Natural killer cell (primary cell): ENCODE data around the gene SORCS2. TPM values are rescaled to one million over a fixed set of nuclear protein-coding genes. Genes with fewer than 3 reads are reported as not detected.
A peak's percentile ranks its signal among the peaks of the same experiment; 100 is the strongest.

ENCODE experiments used
- ATAC-seq, 3 donors: fragments of 150-1000 bp in 2 of 3; fragments of 200-7000 bp in 1 of 3; cut with Tn5 transposase; 1 replicate in 1 of 3; 2 replicates in 2 of 3; pipeline ENCODE4 v1.10.0; 2021; ENCODE audit warnings: mild to moderate bottlenecking in 2 of 3, moderate library complexity in 2 of 3
- DNase-seq, 2 donors: peaks; one replicate each; pipeline versions ENCODE4 v3.0.0 to v3.0.0-alpha.2; 2013 to 2021; ENCODE audit warnings: mixed read lengths in 1 of 2
- H3K27ac ChIP-seq: one replicate; pipeline ENCODE4 v1.5.1; 2013; ENCODE audit warnings: mild to moderate bottlenecking, low read length
- H3K27me3 ChIP-seq: one replicate; pipeline ENCODE4 v1.6.1; 2013; ENCODE audit warnings: low read length; ENCODE audit not compliant: control insufficient read depth, insufficient read depth
- H3K36me3 ChIP-seq: one replicate; pipeline ENCODE4 v1.6.1; 2013; ENCODE audit warnings: low read length; ENCODE audit not compliant: control insufficient read depth, insufficient read depth
- H3K4me1 ChIP-seq: one replicate; pipeline ENCODE4 v1.6.1; 2013; ENCODE audit warnings: low read length; ENCODE audit not compliant: control insufficient read depth, insufficient read depth
- H3K4me3 ChIP-seq: one replicate; pipeline ENCODE4 v1.5.1; 2013; ENCODE audit warnings: low read length
- H3K9me3 ChIP-seq: one replicate; pipeline ENCODE4 v1.6.1; 2013; ENCODE audit warnings: low read length; ENCODE audit not compliant: control insufficient read depth, insufficient read depth
- H3K27ac Mint-ChIP-seq, 2 donors: one replicate each; pipeline ENCODE4 v1.8.0; 2022; ENCODE audit warnings: mild to moderate bottlenecking in 2 of 2, mixed read lengths in 2 of 2, moderate library complexity in 1 of 2
- H3K27me3 Mint-ChIP-seq, 2 donors: one replicate each; pipeline ENCODE4 v1.8.0; 2022; ENCODE audit warnings: low read depth in 2 of 2, mixed read lengths in 2 of 2
- H3K36me3 Mint-ChIP-seq: one replicate; pipeline ENCODE4 v1.8.0; 2022; ENCODE audit warnings: mixed read lengths
- H3K4me1 Mint-ChIP-seq, 2 donors: one replicate each; pipeline ENCODE4 v1.8.0; 2022; ENCODE audit warnings: mixed read lengths in 2 of 2
- H3K4me3 Mint-ChIP-seq: one replicate; pipeline ENCODE4 v1.8.0; 2022; ENCODE audit warnings: mild to moderate bottlenecking, moderate library complexity, mixed read lengths
- H3K9me3 Mint-ChIP-seq, 2 donors: one replicate each; pipeline ENCODE4 v1.8.0; 2022; ENCODE audit warnings: mixed read lengths in 2 of 2
- CTCF ChIP-seq: fragments of 200-600 bp; IDR thresholded peaks from one replicate; pipeline ENCODE4 v1.8.0; 2022; ENCODE audit warnings: antibody characterized with exemption
- WGBS: methylation state at CpG from one replicate; pipeline ENCODE4 v1.1.7; 2013; ENCODE audit warnings: missing lambda C conversion rate; ENCODE audit not compliant: insufficient coverage; 5-methylcytosine and 5-hydroxymethylcytosine counted together
- intact Hi-C: fragments of 100-400 bp; cut with micrococcal nuclease; formaldehyde crosslinking; loops from one replicate; pipeline ENCODE4 v1.14.2; 2022
- total RNA-seq, 4 donors: library from RNA; stranded (reverse); fragments of 120-200 nt in 1 of 4; gene quantifications; one replicate each; pipeline versions ENCODE4 v1.2.3 to v1.2.4, GENCODE V29; 2013 to 2022

SORCS2 gene
- total RNA-seq, 3 donors from 2014 or later (not counting 1 experiment from before 2014, with no cell fraction given): 1.2 to 2.5 (median 1.4) TPM

GRCh38 chr4:7675612-7676320, 483.4 kb downstream of the SORCS2 start:
- 94% methylated on average over 27 of the region's 28 CpGs for WGBS
- no peak for TF ChIP-seq CTCF
- Mint-ChIP-seq H3K27ac (no peak overlapping the region), H3K4me1 (peaks cover 5 to 16% of the 10 kb centered on the region in 2 donors), H3K36me3 (peaks cover 10% of the 10 kb centered on the region), H3K27me3 (peaks cover 0 to 7% of the 10 kb centered on the region in 2 donors), H3K4me3 (no peak overlapping the region), H3K9me3 (no peaks in the 10 kb centered on the region)
- intact Hi-C loops: no loop called here
- no peaks in the 10 kb centered on the region for H3K27me3 ChIP-seq
- peaks cover 6% of the 10 kb centered on the region for H3K4me1 ChIP-seq
- DNase-seq (no peak), ATAC-seq (no peak)
- H3K36me3 ChIP-seq: no peaks in the 10 kb centered on the region
- H3K4me3 ChIP-seq: no peak overlapping the region
- H3K9me3 ChIP-seq: no peaks in the 10 kb centered on the region
- H3K27ac ChIP-seq: no peak overlapping the region

GRCh38 chr4:7676398-7676922, 484.1 kb downstream of the SORCS2 start:
- H3K4me1 ChIP-seq: peaks cover 6% of the 10 kb centered on the region
- Mint-ChIP-seq H3K27me3 (peaks cover 0 to 7% of the 10 kb centered on the region in 2 donors), H3K27ac (peak overlapping the region; percentile 41 to 64), H3K4me1 (peaks cover 5 to 16% of the 10 kb centered on the region in 2 donors), H3K9me3 (no peaks in the 10 kb centered on the region), H3K4me3 (peak overlapping the region; percentile 42), H3K36me3 (peaks cover 3% of the 10 kb centered on the region)
- TF ChIP-seq CTCF: no peak
- no peaks in the 10 kb centered on the region for H3K9me3 ChIP-seq
- ATAC-seq: no peak
- intact Hi-C loops: no loop called here
- WGBS: 53% methylated on average over 4 of the region's 4 CpGs
- no peak overlapping the region for H3K27ac ChIP-seq
- H3K27me3 ChIP-seq: no peaks in the 10 kb centered on the region
- no peaks in the 10 kb centered on the region for H3K36me3 ChIP-seq
- no peak overlapping the region for H3K4me3 ChIP-seq
- no peak for DNase-seq

- H3K27ac Mint-ChIP-seq: peak overlapping the region; percentile 41 to 64
- intact Hi-C loops: no loop called here
- peaks cover 5 to 16% of the 10 kb centered on the region in 2 donors for H3K4me1 Mint-ChIP-seq
- Histone ChIP-seq H3K9me3 (no peaks in the 10 kb centered on the region), H3K27ac (no peak overlapping the region), H3K4me3 (no peak overlapping the region), H3K36me3 (no peaks in the 10 kb centered on the region), H3K27me3 (no peaks in the 10 kb centered on the region), H3K4me1 (peaks cover 6% of the 10 kb centered on the region)
- no peaks in the 10 kb centered on the region for H3K36me3 Mint-ChIP-seq
- no peaks in the 10 kb centered on the region for H3K9me3 Mint-ChIP-seq
- 92% methylated on average over 15 of the region's 15 CpGs for WGBS
- no peak for TF ChIP-seq CTCF
- H3K4me3 Mint-ChIP-seq: peak overlapping the region; percentile 56
- ATAC-seq (no peak), DNase-seq (no peak)
- H3K27me3 Mint-ChIP-seq: peaks cover 0 to 7% of the 10 kb centered on the region in 2 donors
Measured at GRCh38 chr4:7677086-7677485, 484.7 kb downstream of the SORCS2 start.
